VCaP (cell line): ENCODE measurements around the gene PPP1R2.

Experiments used
- H3K27ac ChIP-seq: fragments of 450-650 bp; 2 replicates; pipeline ENCODE4 v1.5.1; 2017
- TF ChIP-seq, protein P1 (sequence below): fragments of 450-650 bp; conservative IDR thresholded peaks from 2 replicates; pipeline ENCODE4 v1.5.1; 2017; ENCODE audit warnings: mild to moderate bottlenecking, moderate library complexity

The PPP1R2 gene

DNA sequence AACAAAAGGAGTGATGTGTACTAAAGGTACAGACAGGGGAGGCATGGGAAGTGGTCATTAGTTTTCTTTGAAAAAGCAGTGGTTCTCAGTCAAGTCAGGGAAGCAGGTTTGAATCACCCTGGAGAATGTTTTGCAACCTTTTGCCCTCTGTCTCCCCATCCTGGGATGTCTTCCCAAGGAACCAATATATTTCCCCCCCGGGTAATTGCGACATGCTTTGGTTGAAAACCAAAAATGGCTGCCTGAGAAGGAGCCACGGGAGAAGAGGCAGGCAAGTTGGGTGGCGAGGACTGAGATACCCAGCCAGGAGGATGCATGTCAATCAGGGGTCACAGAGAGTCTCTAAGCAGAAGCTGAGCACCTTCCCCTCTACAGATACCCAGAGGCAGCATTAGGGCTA is 20.2 kb upstream of the PPP1R2 start:
- TF ChIP-seq, protein P1, sequence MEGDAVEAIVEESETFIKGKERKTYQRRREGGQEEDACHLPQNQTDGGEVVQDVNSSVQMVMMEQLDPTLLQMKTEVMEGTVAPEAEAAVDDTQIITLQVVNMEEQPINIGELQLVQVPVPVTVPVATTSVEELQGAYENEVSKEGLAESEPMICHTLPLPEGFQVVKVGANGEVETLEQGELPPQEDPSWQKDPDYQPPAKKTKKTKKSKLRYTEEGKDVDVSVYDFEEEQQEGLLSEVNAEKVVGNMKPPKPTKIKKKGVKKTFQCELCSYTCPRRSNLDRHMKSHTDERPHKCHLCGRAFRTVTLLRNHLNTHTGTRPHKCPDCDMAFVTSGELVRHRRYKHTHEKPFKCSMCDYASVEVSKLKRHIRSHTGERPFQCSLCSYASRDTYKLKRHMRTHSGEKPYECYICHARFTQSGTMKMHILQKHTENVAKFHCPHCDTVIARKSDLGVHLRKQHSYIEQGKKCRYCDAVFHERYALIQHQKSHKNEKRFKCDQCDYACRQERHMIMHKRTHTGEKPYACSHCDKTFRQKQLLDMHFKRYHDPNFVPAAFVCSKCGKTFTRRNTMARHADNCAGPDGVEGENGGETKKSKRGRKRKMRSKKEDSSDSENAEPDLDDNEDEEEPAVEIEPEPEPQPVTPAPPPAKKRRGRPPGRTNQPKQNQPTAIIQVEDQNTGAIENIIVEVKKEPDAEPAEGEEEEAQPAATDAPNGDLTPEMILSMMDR = no peak
- no peak overlapping the region for H3K27ac ChIP-seq

DNA sequence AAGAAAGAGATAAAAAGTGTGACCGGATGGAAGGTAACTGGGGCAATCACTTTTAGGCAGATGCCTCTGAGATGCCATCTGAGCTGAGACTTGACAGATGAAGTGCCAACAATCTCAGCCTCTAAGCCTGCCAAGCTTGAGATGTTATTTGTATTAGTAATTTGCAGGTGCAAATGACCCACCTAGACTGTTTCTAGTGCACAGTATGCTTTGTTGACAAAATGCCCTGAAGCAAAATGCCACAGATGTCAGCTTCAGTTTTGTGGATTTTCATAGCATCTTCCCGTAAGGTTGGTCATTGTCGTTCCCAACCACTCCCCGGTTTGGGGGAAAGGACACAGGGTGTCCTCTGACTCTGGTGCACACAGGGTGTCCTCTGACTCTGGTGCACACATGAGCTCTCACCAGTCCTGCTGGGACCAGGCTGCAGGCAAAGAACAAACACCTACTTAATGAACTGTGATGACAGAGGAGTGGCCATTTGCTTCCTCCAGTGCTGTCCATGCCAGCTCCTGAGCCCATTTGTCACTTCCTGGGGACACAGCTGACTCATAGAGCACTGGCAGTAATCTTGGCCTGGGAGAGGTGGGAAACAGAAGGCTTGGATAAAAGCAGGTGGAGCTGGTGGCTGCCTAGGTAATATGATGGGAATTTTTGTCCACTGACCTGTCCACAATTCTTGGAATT is 16.7 kb upstream of the PPP1R2 start:
- TF ChIP-seq, protein P1 = no peak
- H3K27ac ChIP-seq = no peak overlapping the region

DNA sequence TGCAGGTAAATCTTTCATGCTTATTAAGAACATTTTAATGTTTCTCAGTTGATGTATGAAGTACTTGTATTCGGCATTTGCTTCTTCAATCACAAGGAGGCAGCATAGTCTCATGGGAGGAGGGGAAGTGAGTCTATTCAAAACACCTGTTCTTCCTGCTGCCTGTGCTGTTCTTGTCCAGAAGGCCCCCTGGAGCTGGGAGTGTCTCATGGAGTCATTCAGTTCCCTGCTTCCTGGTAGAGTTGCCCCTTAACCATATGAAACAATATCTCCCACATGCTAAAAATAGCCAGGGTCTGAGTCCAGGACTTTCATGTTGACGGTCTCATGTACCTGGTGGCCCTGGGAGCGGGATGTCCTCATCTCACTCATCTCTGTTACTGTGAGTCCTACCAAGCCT is 15.5 kb upstream of the PPP1R2 start:
- H3K27ac ChIP-seq = no peak overlapping the region
- TF ChIP-seq, protein P1 = peak; percentile 75

DNA sequence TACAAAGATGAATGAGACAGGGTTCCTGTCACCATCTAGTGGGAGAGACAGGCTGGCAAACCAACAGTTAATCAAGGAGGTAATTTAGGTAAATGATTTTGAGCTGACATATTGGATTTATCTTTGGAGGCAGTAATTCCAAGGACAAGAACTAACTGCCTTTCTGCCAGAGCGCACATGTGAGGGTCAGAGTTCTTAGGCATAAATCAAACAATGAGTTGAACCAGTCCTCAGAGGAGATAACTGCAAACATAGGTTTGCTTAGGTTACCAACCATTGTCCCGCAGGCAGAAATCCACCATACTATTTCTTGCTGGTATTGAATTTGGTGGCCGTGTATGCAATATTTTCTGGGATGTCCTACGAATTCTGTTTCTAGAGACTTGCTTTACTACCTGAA is 14.2 kb upstream of the PPP1R2 start:
- TF ChIP-seq, protein P1 = no peak
- H3K27ac ChIP-seq = no peak overlapping the region

DNA sequence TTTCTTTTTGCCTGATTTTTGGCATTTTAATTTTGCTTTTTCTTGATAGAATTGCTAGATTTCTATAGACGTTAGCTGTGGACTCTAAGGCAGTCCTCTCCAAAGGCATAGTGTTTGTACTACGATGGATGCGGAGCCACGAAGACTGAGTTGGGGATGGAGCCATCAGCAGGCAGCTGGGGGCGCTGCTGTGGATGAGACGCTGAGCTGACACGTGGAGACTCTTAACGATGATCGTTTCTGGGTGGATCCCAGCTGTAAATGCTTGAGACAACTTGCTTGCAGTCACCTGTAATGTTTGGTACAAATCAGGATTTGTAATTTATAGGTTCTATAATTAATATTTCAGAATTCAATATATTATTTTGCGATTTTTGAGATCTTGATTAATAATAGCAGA is 13.3 kb upstream of the PPP1R2 start:
- TF ChIP-seq, protein P1 = no peak; the same call in 1 of the 2 replicates
- H3K27ac ChIP-seq = no peak overlapping the region

DNA sequence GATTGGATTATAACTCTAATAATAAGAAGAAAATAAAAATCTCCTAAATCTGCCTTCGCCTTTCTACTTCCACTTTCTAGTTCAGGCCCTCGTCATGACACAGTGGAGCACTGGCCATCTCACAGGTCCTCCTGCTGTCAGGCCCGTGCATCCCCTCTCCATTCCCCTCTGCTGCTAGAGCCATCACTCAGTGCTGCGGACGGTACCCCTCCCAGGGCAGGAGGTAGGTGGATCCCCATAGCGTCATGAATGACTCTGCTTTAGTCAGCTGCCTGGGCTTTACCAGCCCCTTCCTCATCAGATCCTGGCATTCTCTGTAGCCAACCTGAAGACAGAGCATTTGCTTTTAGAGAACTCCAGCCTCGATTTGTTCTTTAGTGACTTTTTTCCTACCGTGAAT is 12.0 kb upstream of the PPP1R2 start:
- TF ChIP-seq, protein P1 = no peak
- H3K27ac ChIP-seq = no peak overlapping the region

DNA sequence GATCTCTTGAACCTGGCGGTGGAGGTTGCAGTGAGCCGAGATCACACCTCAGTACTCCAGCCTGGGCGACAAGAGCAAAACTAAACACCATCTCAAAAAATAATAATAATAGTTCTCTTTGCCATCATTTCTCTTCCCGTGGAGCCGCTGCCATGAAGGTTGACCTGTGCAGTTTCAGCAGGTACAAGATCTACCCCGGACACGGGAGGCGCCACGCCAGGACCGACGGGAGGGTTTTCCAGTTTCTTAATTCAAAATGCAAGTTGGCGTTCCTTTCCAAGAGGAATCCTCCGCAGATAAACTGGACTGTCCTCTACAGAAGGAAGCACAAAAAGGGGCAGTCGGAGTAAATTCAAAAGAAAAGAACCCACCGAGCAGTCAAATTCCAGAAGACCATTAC is 11.3 kb upstream of the PPP1R2 start:
- H3K27ac ChIP-seq = no peak overlapping the region
- TF ChIP-seq, protein P1 = no peak
